ENCODE measurements around the gene CTTNBP2. TPM values are rescaled to one million over a fixed set of nuclear protein-coding genes. Genes with fewer than 3 reads are reported as not detected.

CTTNBP2 gene
- total RNA-seq, 1 donor from 2014 or later = 25.5 TPM

DNA sequence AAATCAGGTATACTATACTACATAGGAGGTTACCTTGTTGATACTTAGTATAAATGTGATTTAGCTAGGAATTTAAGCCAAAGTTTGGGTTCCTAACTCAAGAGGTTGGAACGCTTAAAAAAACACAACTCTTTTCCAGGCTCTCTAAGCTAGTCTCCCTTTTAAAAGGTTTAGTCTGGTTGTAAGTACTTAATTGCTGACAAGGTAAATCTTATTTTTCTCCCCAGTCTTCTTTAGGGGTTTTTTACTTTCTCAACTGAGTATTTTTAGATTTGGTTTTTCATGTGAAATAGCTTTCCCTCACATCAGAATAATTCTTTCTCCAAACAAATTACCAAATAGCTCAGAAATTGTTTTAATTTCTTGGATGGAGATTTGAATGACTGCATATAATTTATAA lies 20.8 kb upstream of the CTTNBP2 start:
- H3K9me3 ChIP-seq (ENCODE audit: low read depth) = no peaks in the 10 kb centered on the region
- no peak overlapping the region for H2AFZ ChIP-seq (replicated peaks)
- H3K27me3 ChIP-seq = no peaks in the 10 kb centered on the region
- Mint-ChIP-seq H3K27me3 (ENCODE audit: insufficient read depth, low read depth) (no peaks in the 10 kb centered on the region), H3K4me3 (no peak overlapping the region), H3K4me1 (no peaks in the 10 kb centered on the region), H3K27ac (no peak overlapping the region), H3K36me3 (no peaks in the 10 kb centered on the region), H3K9me3 (no peaks in the 10 kb centered on the region)
- no peak for DNase-seq (ENCODE audit: low spot score)
- no peaks in the 10 kb centered on the region for H4K20me1 ChIP-seq (ENCODE audit: low read depth)
- H3K36me3 ChIP-seq = no peaks in the 10 kb centered on the region
- H3K79me2 ChIP-seq (ENCODE audit: low read depth) = no peaks in the 10 kb centered on the region
- H3K27ac ChIP-seq = no peak overlapping the region
- H3K4me3 ChIP-seq = no peak overlapping the region
- H3K4me2 ChIP-seq = no peak overlapping the region
- H3K4me1 ChIP-seq = no peaks in the 10 kb centered on the region
- no peak overlapping the region for H3K9ac ChIP-seq
- H3F3A ChIP-seq (ENCODE audit: low read depth) = no peaks in the 10 kb centered on the region
- TF ChIP-seq EZH2phosphoT487 (IDR thresholded peaks at IDR 0.05) = no peak
- TF ChIP-seq EZH2 (IDR thresholded peaks at IDR 0.05) = no peak
- TF ChIP-seq, protein P1, sequence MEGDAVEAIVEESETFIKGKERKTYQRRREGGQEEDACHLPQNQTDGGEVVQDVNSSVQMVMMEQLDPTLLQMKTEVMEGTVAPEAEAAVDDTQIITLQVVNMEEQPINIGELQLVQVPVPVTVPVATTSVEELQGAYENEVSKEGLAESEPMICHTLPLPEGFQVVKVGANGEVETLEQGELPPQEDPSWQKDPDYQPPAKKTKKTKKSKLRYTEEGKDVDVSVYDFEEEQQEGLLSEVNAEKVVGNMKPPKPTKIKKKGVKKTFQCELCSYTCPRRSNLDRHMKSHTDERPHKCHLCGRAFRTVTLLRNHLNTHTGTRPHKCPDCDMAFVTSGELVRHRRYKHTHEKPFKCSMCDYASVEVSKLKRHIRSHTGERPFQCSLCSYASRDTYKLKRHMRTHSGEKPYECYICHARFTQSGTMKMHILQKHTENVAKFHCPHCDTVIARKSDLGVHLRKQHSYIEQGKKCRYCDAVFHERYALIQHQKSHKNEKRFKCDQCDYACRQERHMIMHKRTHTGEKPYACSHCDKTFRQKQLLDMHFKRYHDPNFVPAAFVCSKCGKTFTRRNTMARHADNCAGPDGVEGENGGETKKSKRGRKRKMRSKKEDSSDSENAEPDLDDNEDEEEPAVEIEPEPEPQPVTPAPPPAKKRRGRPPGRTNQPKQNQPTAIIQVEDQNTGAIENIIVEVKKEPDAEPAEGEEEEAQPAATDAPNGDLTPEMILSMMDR (IDR thresholded peaks at IDR 0.05) = no peak

DNA sequence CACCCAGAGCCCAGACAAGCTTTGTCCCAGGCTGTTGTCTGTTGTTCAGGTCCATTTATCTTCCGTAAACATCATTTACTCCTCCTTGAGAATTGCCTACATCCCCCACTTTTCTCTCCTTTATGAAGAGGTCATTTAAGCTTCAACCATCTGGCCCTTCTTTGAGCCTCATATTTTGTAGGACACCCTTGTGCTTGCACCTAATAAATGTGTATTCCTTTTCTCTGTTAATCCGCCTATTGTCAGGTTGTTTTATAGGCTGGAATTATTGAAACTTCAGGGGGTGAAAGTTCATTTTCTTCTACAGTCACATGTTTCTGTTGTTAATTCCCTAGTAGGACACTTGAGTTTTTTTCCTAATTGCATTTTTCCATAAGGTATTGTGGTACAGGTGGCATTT lies 19.6 kb upstream of the CTTNBP2 start:
- H2AFZ ChIP-seq (replicated peaks) = no peak overlapping the region
- no peaks in the 10 kb centered on the region for H3K36me3 ChIP-seq
- Mint-ChIP-seq H3K4me3 (no peak overlapping the region), H3K27me3 (ENCODE audit: insufficient read depth, low read depth) (no peaks in the 10 kb centered on the region), H3K4me1 (no peaks in the 10 kb centered on the region), H3K27ac (no peak overlapping the region), H3K9me3 (no peaks in the 10 kb centered on the region), H3K36me3 (no peaks in the 10 kb centered on the region)
- H3K4me2 ChIP-seq = no peak overlapping the region
- H4K20me1 ChIP-seq (ENCODE audit: low read depth) = no peaks in the 10 kb centered on the region
- H3F3A ChIP-seq (ENCODE audit: low read depth) = no peaks in the 10 kb centered on the region
- no peak for DNase-seq (ENCODE audit: low spot score)
- no peaks in the 10 kb centered on the region for H3K9me3 ChIP-seq (ENCODE audit: low read depth)
- H3K79me2 ChIP-seq (ENCODE audit: low read depth) = no peaks in the 10 kb centered on the region
- H3K27me3 ChIP-seq = no peaks in the 10 kb centered on the region
- H3K4me3 ChIP-seq = no peak overlapping the region
- TF ChIP-seq, protein P1 (IDR thresholded peaks at IDR 0.05) = no peak
- TF ChIP-seq EZH2phosphoT487 (IDR thresholded peaks at IDR 0.05) (no peak), EZH2 (IDR thresholded peaks at IDR 0.05) (no peak)
- no peak overlapping the region for H3K9ac ChIP-seq
- H3K4me1 ChIP-seq = no peaks in the 10 kb centered on the region
- H3K27ac ChIP-seq = no peak overlapping the region

DNA sequence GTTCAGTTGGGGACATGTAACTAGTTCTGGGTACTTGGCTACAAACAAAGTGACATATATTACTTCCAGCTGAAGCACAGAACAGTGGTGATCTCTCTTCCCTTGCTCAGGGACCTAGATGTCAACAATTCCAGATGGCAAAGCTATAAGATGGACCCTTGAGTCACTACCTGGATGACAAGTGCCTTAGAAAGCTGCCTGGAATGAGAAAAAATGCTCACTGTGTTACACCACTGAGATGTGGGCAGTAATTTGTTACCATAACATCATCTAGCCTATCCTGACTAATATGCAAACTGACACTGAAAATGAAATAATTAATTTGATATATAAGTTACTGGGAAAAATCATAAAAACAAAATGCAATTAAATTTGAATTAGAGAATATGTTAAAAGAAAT lies 16.4 kb upstream of the CTTNBP2 start:
- no peak overlapping the region for H3K4me3 Mint-ChIP-seq
- no peak overlapping the region for H3K27ac Mint-ChIP-seq
- Histone ChIP-seq H3K9me3 (ENCODE audit: low read depth) (no peaks in the 10 kb centered on the region), H3K4me2 (no peak overlapping the region), H3K36me3 (no peaks in the 10 kb centered on the region), H3K4me1 (no peaks in the 10 kb centered on the region), H4K20me1 (ENCODE audit: low read depth) (no peaks in the 10 kb centered on the region), H3K27ac (no peak overlapping the region), H3K79me2 (ENCODE audit: low read depth) (no peaks in the 10 kb centered on the region), H3K4me3 (no peak overlapping the region), H3F3A (ENCODE audit: low read depth) (no peaks in the 10 kb centered on the region), H3K27me3 (no peaks in the 10 kb centered on the region), H3K9ac (no peak overlapping the region), H2AFZ (replicated peaks) (no peak overlapping the region)
- no peaks in the 10 kb centered on the region for H3K36me3 Mint-ChIP-seq
- DNase-seq (ENCODE audit: low spot score) = no peak
- H3K9me3 Mint-ChIP-seq = no peaks in the 10 kb centered on the region
- H3K4me1 Mint-ChIP-seq = no peaks in the 10 kb centered on the region
- TF ChIP-seq, protein P1 (IDR thresholded peaks at IDR 0.05) = no peak
- no peak for TF ChIP-seq EZH2phosphoT487 (IDR thresholded peaks at IDR 0.05)
- no peak for TF ChIP-seq EZH2 (IDR thresholded peaks at IDR 0.05)
- peaks cover 2% of the 10 kb centered on the region for H3K27me3 Mint-ChIP-seq (ENCODE audit: insufficient read depth, low read depth)
